ENCODE results near the gene LRBA.

GRCh38 chr4:150259861-150260567 is 755.1 kb downstream of the LRBA start:
- no peak for TF ChIP-seq CTCF (IDR thresholded peaks at IDR 0.05; ENCODE audit: extremely low read depth in 1 of 2, insufficient read depth in 1 of 2, low read depth in 1 of 2, low read length in 2 of 2)
- no peak for TF ChIP-seq POLR2A (IDR thresholded peaks at IDR 0.05; ENCODE audit: low read depth, low read length)
